ENCODE results near the gene MVB12A. TPM values are rescaled to one million over a fixed set of nuclear protein-coding genes. Genes with fewer than 3 reads are reported as not detected.

Gene MVB12A
- total and polyA plus RNA-seq, 2 experiments from 2014 or later: 36.6 to 60.3 TPM

- TF ChIP-seq REST (IDR thresholded peaks at IDR 0.05; ENCODE audit: unreplicated experiment) (no peak), ZNF114 (CRISPR knock-in tag; IDR thresholded peaks at IDR 0.05) (no peak)
Observed at GRCh38 chr19:17469481-17470067, 49.7 kb downstream of the MVB12A start (continued).

GRCh38 chr19:17470068-17470841 lies 50.4 kb downstream of the MVB12A start, which contains the start of gene SLC27A1:
Gene SLC27A1 (plus strand): TSS chr19:17470524. CDS start chr19:17470541, 17 bp downstream.
- no peaks in the 10 kb centered on the region for H3K36me3 ChIP-seq (ENCODE audit: insufficient read depth)
- no peaks in the 10 kb centered on the region for H3K9me3 Mint-ChIP-seq
- H2AFZ ChIP-seq: peak within 1 kb of the TSS; percentile 100
- DNase-seq (ENCODE audit: low spot score) (peak; percentile 100), ATAC-seq (peak; percentile 89)
- no peaks in the 10 kb centered on the region for H3K9me2 ChIP-seq (ENCODE audit: insufficient read depth)
- TF ChIP-seq POLR2AphosphoS5 (IDR thresholded peaks at IDR 0.05; ENCODE audit: low read depth): peak; percentile 60
- no peak for TF ChIP-seq CREB1 (CRISPR knock-in tag; IDR thresholded peaks at IDR 0.05; ENCODE audit: low read depth)
- 0 out of 2 replicates have a peak, but pooled peaks cover 6% of the 10 kb centered on the region for H3F3A ChIP-seq (replicated peaks; ENCODE audit: low read depth)
- H3K79me2 ChIP-seq (replicated peaks; ENCODE audit: insufficient read depth): no peaks in the 10 kb centered on the region
- H3K4me3 ChIP-seq: peak within 1 kb of the TSS; percentile 92
- peaks cover 24% of the 10 kb centered on the region for H3K27me3 ChIP-seq (ENCODE audit: insufficient read depth)
- H3K27ac ChIP-seq (ENCODE audit: low read depth): no peak within 1 kb of the TSS; the same call in 1 of the 2 replicates
- H3K4me2 ChIP-seq: peak within 1 kb of the TSS; percentile 98
- H3K36me3 Mint-ChIP-seq (ENCODE audit: low read depth): no peaks in the 10 kb centered on the region; the same call in 2 of the 3 replicates
- H3K4me3 Mint-ChIP-seq: peak within 1 kb of the TSS; percentile 94
- peak within 1 kb of the TSS; percentile 98 for H3K27ac Mint-ChIP-seq
- peaks cover 12% of the 10 kb centered on the region for H3K4me1 ChIP-seq (ENCODE audit: insufficient read depth)
- peaks cover 23% of the 10 kb centered on the region for H3K4me1 Mint-ChIP-seq
- H4K20me1 ChIP-seq (replicated peaks; ENCODE audit: insufficient read depth): no peaks in the 10 kb centered on the region
- peaks cover 24% of the 10 kb centered on the region for H3K27me3 Mint-ChIP-seq (ENCODE audit: insufficient read depth, low read depth, poor library complexity)

- TF ChIP-seq NANOG (IDR thresholded peaks at IDR 0.05; ENCODE audit: borderline replicate concordance): no peak
- H2AFZ ChIP-seq: peak overlapping the region; percentile 38; the same call in 1 of the 2 replicates
Observed at GRCh38 chr19:17471410-17472125, 51.7 kb downstream of the MVB12A start.

More at GRCh38 chr19:17471410-17472125, 51.7 kb downstream of the MVB12A start:
- no peaks in the 10 kb centered on the region for H3K79me2 ChIP-seq (replicated peaks; ENCODE audit: insufficient read depth)
- Mint-ChIP-seq H3K27ac (no peak overlapping the region), H3K27me3 (ENCODE audit: insufficient read depth, low read depth, poor library complexity) (peaks cover 30% of the 10 kb centered on the region), H3K4me1 (peaks cover 21% of the 10 kb centered on the region), H3K9me3 (no peaks in the 10 kb centered on the region), H3K36me3 (ENCODE audit: low read depth) (no peaks in the 10 kb centered on the region; the same call in 2 of the 3 replicates), H3K4me3 (peak overlapping the region; percentile 94)
- peaks cover 12% of the 10 kb centered on the region for H3K4me1 ChIP-seq (ENCODE audit: insufficient read depth)
- H3K27me3 ChIP-seq (ENCODE audit: insufficient read depth): peaks cover 24% of the 10 kb centered on the region
- DNase-seq (ENCODE audit: low spot score): peak; percentile 42
- no peaks in the 10 kb centered on the region for H3K9me2 ChIP-seq (ENCODE audit: insufficient read depth)
- 0 out of 2 replicates have a peak, but pooled peaks cover 3% of the 10 kb centered on the region for H3F3A ChIP-seq (replicated peaks; ENCODE audit: low read depth)
- no peaks in the 10 kb centered on the region for H4K20me1 ChIP-seq (replicated peaks; ENCODE audit: insufficient read depth)
- no peak for ATAC-seq
- H3K4me3 ChIP-seq: peak overlapping the region; percentile 92
- no peaks in the 10 kb centered on the region for H3K36me3 ChIP-seq (ENCODE audit: insufficient read depth)
- H3K27ac ChIP-seq (ENCODE audit: low read depth): no peak overlapping the region
- H3K4me2 ChIP-seq: peak overlapping the region; percentile 98
